ENCODE results near the gene CREB5. TPM values are rescaled to one million over a fixed set of nuclear protein-coding genes. Genes with fewer than 3 reads are reported as not detected.

Gene CREB5
- total and polyA plus RNA-seq, 2 of the 8 experiments (the other 6 are each of a cell fraction or from before 2014, with no cell fraction given), result 2.4 to 2.7 TPM

DNA sequence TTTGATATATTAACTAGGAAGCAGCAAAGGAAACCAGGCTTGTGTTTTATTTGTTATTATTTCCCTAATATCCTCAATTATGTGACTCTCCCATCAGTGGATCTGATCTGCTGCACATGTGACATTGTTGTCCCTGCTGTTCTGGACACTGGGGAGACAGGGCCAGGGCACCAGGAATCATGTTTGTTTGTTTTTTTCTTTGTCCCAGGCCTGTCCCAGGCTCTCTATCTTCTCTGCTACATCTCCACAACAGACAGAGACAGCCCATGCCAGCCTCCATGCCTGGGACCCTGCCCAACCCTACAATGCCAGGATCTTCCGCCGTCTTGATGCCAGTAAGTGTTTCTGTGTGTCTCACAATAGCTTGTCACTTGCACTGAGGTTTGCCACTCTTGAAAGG, 306.2 kb downstream of the CREB5 start:
- no peak overlapping the region for H2AFZ ChIP-seq (ENCODE audit: low read length)
- H3K4me2 ChIP-seq (ENCODE audit: insufficient read depth in 1 of 2, low read depth in 2 of 2, low read length in 2 of 2), result no peak overlapping the region
- no peak overlapping the region for H3K56ac ChIP-seq (replicated peaks; ENCODE audit: insufficient read length, low read depth, low read length)
- no peak overlapping the region for H4K91ac ChIP-seq (replicated peaks; ENCODE audit: insufficient read length, low read length)
- H3K27me3 ChIP-seq (replicated peaks in 1 of 4; ENCODE audit: control insufficient read depth in 3 of 4, extremely low read depth in 1 of 4, insufficient read depth in 3 of 4, low read length in 3 of 4), result no peaks in the 10 kb centered on the region
- no peaks in the 10 kb centered on the region for H3K79me1 ChIP-seq (ENCODE audit: low read depth, low read length)
- no peak overlapping the region for H2BK20ac ChIP-seq (ENCODE audit: low read length)
- H3K4ac ChIP-seq (replicated peaks; ENCODE audit: insufficient read length, low read depth, low read length), result no peak overlapping the region
- no peak overlapping the region for H2BK5ac ChIP-seq (ENCODE audit: low read depth, low read length)
- H4K8ac ChIP-seq (ENCODE audit: extremely low read depth, insufficient read depth, low read length), result no peak overlapping the region
- H3K79me2 ChIP-seq (ENCODE audit: control insufficient read depth in 1 of 2, insufficient read depth in 2 of 2, low read length in 2 of 2), result no peaks in the 10 kb centered on the region
- no peaks in the 10 kb centered on the region for H3K36me3 ChIP-seq (ENCODE audit: control insufficient read depth in 2 of 4, insufficient read depth in 4 of 4, low read length in 3 of 4)
- WGBS, 2 experiments (ENCODE audit: extremely low coverage in 1 of 2, insufficient coverage in 1 of 2, insufficient read length in 1 of 2, insufficient replicate concordance in 2 of 2, low coverage in 1 of 2, low lambda C conversion rate in 2 of 2, missing lambda C conversion rate in 1 of 2), result 81% methylated on average over 2 of the region's 2 CpGs; no CpG with 5 or more reads in 1 of the 2 experiments
- no peaks in the 10 kb centered on the region for H4K20me1 ChIP-seq (replicated peaks in 1 of 2; ENCODE audit: control insufficient read depth in 1 of 2, insufficient read depth in 2 of 2, low read length in 2 of 2)
- H3K9ac ChIP-seq (replicated peaks in 1 of 4; ENCODE audit: extremely low read depth in 1 of 4, low read depth in 3 of 4, low read length in 3 of 4), result no peak overlapping the region
- H3K23me2 ChIP-seq (ENCODE audit: low read depth, low read length), result no peaks in the 10 kb centered on the region
- H2AK5ac ChIP-seq (ENCODE audit: low read depth, low read length), result no peak overlapping the region
- no peak overlapping the region for H3K14ac ChIP-seq (ENCODE audit: insufficient read length)
- no peak overlapping the region for H2BK12ac ChIP-seq (ENCODE audit: low read depth, low read length)
- FAIRE-seq (no peak), DNase-seq (ENCODE audit: low read depth in 1 of 2, low spot score in 2 of 2) (no peak)
- H3K18ac ChIP-seq (ENCODE audit: extremely low read depth, low read length), result no peak overlapping the region
- H4K5ac ChIP-seq (ENCODE audit: insufficient read length, low read depth, low read length), result no peak overlapping the region
- CTCF ChIA-PET (ENCODE audit: partially characterized antibody), result no interaction called here
- no peak overlapping the region for H3K27ac ChIP-seq (ENCODE audit: low read depth, low read length)
- POLR2A ChIA-PET (ENCODE audit: partially characterized antibody), result no interaction called here
- no peaks in the 10 kb centered on the region for H3K4me1 ChIP-seq (replicated peaks in 1 of 4; ENCODE audit: control insufficient read depth in 3 of 4, insufficient read depth in 4 of 4, low read length in 3 of 4)
- no peak overlapping the region for H2BK15ac ChIP-seq (ENCODE audit: low read length)
- H3K9me3 ChIP-seq (ENCODE audit: insufficient read depth in 2 of 2, low read depth in 1 of 2, low read length in 1 of 2), result no peaks in the 10 kb centered on the region
- no peak overlapping the region for H3K4me3 ChIP-seq (ENCODE audit: extremely low read depth in 1 of 4, insufficient read depth in 2 of 4, low read depth in 3 of 4, low read length in 4 of 4)
- H3K23ac ChIP-seq (ENCODE audit: insufficient read length), result no peak overlapping the region
- H2BK120ac ChIP-seq (replicated peaks; ENCODE audit: low read depth, low read length), result no peak overlapping the region
- TF ChIP-seq, protein P1, sequence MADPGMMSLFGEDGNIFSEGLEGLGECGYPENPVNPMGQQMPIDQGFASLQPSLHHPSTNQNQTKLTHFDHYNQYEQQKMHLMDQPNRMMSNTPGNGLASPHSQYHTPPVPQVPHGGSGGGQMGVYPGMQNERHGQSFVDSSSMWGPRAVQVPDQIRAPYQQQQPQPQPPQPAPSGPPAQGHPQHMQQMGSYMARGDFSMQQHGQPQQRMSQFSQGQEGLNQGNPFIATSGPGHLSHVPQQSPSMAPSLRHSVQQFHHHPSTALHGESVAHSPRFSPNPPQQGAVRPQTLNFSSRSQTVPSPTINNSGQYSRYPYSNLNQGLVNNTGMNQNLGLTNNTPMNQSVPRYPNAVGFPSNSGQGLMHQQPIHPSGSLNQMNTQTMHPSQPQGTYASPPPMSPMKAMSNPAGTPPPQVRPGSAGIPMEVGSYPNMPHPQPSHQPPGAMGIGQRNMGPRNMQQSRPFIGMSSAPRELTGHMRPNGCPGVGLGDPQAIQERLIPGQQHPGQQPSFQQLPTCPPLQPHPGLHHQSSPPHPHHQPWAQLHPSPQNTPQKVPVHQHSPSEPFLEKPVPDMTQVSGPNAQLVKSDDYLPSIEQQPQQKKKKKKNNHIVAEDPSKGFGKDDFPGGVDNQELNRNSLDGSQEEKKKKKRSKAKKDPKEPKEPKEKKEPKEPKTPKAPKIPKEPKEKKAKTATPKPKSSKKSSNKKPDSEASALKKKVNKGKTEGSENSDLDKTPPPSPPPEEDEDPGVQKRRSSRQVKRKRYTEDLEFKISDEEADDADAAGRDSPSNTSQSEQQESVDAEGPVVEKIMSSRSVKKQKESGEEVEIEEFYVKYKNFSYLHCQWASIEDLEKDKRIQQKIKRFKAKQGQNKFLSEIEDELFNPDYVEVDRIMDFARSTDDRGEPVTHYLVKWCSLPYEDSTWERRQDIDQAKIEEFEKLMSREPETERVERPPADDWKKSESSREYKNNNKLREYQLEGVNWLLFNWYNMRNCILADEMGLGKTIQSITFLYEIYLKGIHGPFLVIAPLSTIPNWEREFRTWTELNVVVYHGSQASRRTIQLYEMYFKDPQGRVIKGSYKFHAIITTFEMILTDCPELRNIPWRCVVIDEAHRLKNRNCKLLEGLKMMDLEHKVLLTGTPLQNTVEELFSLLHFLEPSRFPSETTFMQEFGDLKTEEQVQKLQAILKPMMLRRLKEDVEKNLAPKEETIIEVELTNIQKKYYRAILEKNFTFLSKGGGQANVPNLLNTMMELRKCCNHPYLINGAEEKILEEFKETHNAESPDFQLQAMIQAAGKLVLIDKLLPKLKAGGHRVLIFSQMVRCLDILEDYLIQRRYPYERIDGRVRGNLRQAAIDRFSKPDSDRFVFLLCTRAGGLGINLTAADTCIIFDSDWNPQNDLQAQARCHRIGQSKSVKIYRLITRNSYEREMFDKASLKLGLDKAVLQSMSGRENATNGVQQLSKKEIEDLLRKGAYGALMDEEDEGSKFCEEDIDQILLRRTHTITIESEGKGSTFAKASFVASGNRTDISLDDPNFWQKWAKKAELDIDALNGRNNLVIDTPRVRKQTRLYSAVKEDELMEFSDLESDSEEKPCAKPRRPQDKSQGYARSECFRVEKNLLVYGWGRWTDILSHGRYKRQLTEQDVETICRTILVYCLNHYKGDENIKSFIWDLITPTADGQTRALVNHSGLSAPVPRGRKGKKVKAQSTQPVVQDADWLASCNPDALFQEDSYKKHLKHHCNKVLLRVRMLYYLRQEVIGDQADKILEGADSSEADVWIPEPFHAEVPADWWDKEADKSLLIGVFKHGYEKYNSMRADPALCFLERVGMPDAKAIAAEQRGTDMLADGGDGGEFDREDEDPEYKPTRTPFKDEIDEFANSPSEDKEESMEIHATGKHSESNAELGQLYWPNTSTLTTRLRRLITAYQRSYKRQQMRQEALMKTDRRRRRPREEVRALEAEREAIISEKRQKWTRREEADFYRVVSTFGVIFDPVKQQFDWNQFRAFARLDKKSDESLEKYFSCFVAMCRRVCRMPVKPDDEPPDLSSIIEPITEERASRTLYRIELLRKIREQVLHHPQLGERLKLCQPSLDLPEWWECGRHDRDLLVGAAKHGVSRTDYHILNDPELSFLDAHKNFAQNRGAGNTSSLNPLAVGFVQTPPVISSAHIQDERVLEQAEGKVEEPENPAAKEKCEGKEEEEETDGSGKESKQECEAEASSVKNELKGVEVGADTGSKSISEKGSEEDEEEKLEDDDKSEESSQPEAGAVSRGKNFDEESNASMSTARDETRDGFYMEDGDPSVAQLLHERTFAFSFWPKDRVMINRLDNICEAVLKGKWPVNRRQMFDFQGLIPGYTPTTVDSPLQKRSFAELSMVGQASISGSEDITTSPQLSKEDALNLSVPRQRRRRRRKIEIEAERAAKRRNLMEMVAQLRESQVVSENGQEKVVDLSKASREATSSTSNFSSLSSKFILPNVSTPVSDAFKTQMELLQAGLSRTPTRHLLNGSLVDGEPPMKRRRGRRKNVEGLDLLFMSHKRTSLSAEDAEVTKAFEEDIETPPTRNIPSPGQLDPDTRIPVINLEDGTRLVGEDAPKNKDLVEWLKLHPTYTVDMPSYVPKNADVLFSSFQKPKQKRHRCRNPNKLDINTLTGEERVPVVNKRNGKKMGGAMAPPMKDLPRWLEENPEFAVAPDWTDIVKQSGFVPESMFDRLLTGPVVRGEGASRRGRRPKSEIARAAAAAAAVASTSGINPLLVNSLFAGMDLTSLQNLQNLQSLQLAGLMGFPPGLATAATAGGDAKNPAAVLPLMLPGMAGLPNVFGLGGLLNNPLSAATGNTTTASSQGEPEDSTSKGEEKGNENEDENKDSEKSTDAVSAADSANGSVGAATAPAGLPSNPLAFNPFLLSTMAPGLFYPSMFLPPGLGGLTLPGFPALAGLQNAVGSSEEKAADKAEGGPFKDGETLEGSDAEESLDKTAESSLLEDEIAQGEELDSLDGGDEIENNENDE (IDR thresholded peaks at IDR 0.05; ENCODE audit: insufficient replicate concordance, low read length), result no peak
